Measurements from ENCODE around the gene CAMK1D.

Gene CAMK1D

DNA sequence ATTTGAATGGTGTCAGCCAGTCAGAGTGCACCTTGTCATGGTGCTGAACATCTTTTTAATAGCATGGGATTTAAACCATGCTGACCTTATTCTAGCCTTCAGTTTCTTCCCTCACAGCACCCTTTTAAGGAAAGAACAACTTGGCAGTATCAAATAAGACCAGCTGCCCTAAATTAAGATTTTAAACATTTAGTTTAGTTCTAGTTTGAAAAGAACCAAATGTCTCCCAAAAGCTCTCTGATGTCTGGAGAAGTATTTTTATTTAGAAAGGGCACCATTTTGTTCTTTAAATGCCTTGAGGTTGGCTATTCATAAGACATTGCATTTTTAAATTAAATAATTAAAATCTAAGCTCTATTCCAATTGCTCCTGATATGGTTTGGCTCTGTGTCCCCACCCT, 531.1 kb downstream of the CAMK1D start:
- DNase-seq = no peak

DNA sequence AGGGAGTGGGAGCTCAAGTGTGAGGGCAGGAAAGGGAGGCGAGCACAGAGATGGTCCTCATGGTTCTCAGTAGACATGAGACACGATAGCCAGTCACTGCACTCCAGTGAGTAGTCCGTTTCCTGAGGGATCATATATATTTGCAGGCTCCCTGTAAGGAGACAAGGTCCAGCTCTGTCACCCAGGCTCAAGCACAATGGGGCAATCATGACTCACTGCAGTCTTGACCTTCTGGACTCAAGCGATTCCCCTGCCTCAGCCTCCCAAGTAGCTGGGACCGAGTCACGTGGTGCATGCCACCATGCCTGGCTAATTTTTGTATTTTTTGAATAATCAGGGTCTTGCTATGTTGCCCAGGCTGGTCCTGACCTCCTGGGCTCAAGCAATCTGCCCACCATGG, 535.5 kb downstream of the CAMK1D start:
- DNase-seq = no peak

All from COR-L47 (cell line).